HG03139 (cell line): ENCODE results near the gene ENTPD6.
"Not testable (repeated sequence)": the region's sequence is repeated elsewhere in the genome, so short reads cannot be mapped to it uniquely, and the experiment has no call there.

ENCODE experiments used
- ATAC-seq: cut with Tn5 transposase; IDR thresholded peaks from one replicate; pipeline ENCODE4 v1.9.1; 2021; ENCODE audit not compliant: unreplicated experiment

ENTPD6 gene

GRCh38 chr20:25254986-25255680 lies 59.6 kb downstream of the ENTPD6 start:
- no peak for ATAC-seq

GRCh38 chr20:25256226-25256859 lies 60.8 kb downstream of the ENTPD6 start:
- ATAC-seq = no peak

GRCh38 chr20:25257130-25257529 lies 61.6 kb downstream of the ENTPD6 start:
- ATAC-seq = no peak

- ATAC-seq = no peak
These were observed 62.4 kb downstream of the ENTPD6 start for GRCh38 chr20:25257756-25258475.

- no peak for ATAC-seq
These were observed 62.9 kb downstream of the ENTPD6 start for GRCh38 chr20:25258476-25258805.

- no peak for ATAC-seq
These were observed 63.3 kb downstream of the ENTPD6 start for GRCh38 chr20:25258828-25259227.

GRCh38 chr20:25259358-25259757 lies 63.8 kb downstream of the ENTPD6 start:
- ATAC-seq = no peak

GRCh38 chr20:25259788-25260254 lies 64.3 kb downstream of the ENTPD6 start:
- no peak for ATAC-seq

GRCh38 chr20:25260770-25261437 lies 65.4 kb downstream of the ENTPD6 start:
- not testable (repeated sequence) for ATAC-seq

GRCh38 chr20:25269057-25269832 lies 73.7 kb downstream of the ENTPD6 start:
- ATAC-seq = no peak

- no peak for ATAC-seq
These were observed 74.3 kb downstream of the ENTPD6 start for GRCh38 chr20:25269833-25270170.

- no peak for ATAC-seq
These were observed 75.3 kb downstream of the ENTPD6 start for GRCh38 chr20:25270829-25271251.

GRCh38 chr20:25271486-25272222 lies 76.1 kb downstream of the ENTPD6 start:
- no peak for ATAC-seq

GRCh38 chr20:25272223-25273000 lies 76.9 kb downstream of the ENTPD6 start:
- no peak for ATAC-seq

GRCh38 chr20:25273046-25273445 lies 77.5 kb downstream of the ENTPD6 start:
- ATAC-seq = no peak

- ATAC-seq = no peak
These were observed 78.2 kb downstream of the ENTPD6 start for GRCh38 chr20:25273541-25274358.

GRCh38 chr20:25274481-25274880 lies 79.0 kb downstream of the ENTPD6 start:
- ATAC-seq = no peak
